Measurements from ENCODE around the gene CDC5L. TPM values are rescaled to one million over a fixed set of nuclear protein-coding genes. Genes with fewer than 3 reads are reported as not detected.

Gene CDC5L
- total RNA-seq, 1 experiment from 2014 or later = 43.9 TPM

DNA sequence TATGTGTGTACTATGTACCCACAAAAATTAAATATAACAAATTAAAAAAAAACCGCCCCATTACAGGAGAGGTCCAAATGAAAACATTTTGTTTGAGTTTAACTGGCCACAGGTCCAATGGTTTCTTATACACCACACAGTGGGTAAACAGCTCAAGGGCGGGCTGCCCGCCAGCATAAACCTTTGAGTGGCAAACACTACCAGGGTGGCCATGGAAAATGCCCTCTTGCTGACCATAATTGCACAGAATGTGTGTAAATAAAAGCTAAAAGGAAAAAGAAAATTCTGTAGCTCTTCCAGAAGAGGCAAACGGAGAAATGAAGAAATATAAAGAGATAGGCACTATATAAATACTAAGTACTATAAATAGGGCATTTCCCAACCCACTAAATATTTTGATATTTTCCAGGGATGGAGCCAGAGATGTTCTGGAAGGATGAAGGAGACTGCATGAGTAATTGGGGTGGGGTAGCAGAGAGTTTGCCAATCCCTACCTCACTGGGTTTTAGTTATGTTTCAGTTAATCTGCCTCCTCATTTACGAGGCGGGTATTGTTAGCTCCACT lies 1.1 kb upstream of the CDC5L start:
- Histone ChIP-seq H3K27ac (ENCODE audit: low read depth, low read length, poor library complexity, severe bottlenecking) (peak overlapping the region; percentile 97), H3K36me3 (ENCODE audit: insufficient read depth, low read length, poor library complexity, severe bottlenecking) (peaks cover 10% of the 10 kb centered on the region), H3K9me3 (ENCODE audit: low read depth, low read length, poor library complexity, severe bottlenecking) (no peaks in the 10 kb centered on the region), H3K27me3 (replicated peaks; ENCODE audit: insufficient read depth, low read depth, low read length, poor library complexity) (no peaks in the 10 kb centered on the region), H3K4me1 (ENCODE audit: insufficient read depth, low read length, poor library complexity, severe bottlenecking) (peaks cover 10% of the 10 kb centered on the region), H3K4me3 (ENCODE audit: low read depth, low read length, poor library complexity, severe bottlenecking) (peak overlapping the region; percentile 70)
- intact Hi-C loops (cut with micrococcal nuclease; ENCODE audit: unreplicated experiment) = no loop called here
- BruUV-seq (replicated peaks) = no TSS peak
- no peak for DNase-seq (ENCODE audit: low spot score)
- TF ChIP-seq EZH2 (IDR thresholded peaks at IDR 0.05; ENCODE audit: borderline replicate concordance, low read depth, low read length, poor library complexity, severe bottlenecking) = no peak
- TF ChIP-seq, protein P1, sequence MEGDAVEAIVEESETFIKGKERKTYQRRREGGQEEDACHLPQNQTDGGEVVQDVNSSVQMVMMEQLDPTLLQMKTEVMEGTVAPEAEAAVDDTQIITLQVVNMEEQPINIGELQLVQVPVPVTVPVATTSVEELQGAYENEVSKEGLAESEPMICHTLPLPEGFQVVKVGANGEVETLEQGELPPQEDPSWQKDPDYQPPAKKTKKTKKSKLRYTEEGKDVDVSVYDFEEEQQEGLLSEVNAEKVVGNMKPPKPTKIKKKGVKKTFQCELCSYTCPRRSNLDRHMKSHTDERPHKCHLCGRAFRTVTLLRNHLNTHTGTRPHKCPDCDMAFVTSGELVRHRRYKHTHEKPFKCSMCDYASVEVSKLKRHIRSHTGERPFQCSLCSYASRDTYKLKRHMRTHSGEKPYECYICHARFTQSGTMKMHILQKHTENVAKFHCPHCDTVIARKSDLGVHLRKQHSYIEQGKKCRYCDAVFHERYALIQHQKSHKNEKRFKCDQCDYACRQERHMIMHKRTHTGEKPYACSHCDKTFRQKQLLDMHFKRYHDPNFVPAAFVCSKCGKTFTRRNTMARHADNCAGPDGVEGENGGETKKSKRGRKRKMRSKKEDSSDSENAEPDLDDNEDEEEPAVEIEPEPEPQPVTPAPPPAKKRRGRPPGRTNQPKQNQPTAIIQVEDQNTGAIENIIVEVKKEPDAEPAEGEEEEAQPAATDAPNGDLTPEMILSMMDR (conservative IDR thresholded peaks at IDR 0.05; ENCODE audit: low read depth, low read length) = no peak
- POLR2A ChIA-PET (ENCODE audit: low non-redundant PET) = interaction anchor here (0.8 kb wide), 1 partner anchor 73 kb away, joined by 3 read pairs; the partner anchor contains the start of gene AARS2
- CTCF ChIA-PET = interaction anchor here (1.4 kb wide), 1 partner anchor 74 kb away, joined by 6 read pairs; the partner anchor contains the start of gene AARS2

DNA sequence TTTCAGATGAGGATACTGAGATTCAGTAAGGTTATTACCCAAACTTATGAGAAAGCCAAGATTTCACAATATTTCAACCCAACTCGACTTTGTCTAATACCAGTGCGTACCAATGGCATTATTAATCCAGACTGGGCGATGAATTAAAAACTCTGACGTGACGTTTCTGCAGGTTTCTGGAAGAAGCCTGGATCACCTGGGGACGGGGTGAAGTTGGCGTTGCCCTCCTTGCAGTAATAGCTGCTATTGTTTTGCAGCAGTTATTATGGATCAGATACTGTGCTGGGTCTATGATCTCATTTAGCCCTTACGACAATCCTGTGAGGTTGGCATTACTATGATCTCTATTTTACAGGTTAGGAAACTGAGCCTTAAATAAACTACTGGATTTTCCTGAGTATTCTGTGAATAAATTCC lies 569 bp upstream of the CDC5L start:
- intact Hi-C loops (cut with micrococcal nuclease; ENCODE audit: unreplicated experiment) = no loop called here
- Histone ChIP-seq H3K27me3 (replicated peaks; ENCODE audit: insufficient read depth, low read depth, low read length, poor library complexity) (no peaks in the 10 kb centered on the region), H3K4me1 (ENCODE audit: insufficient read depth, low read length, poor library complexity, severe bottlenecking) (peaks cover 10% of the 10 kb centered on the region), H3K9me3 (ENCODE audit: low read depth, low read length, poor library complexity, severe bottlenecking) (no peaks in the 10 kb centered on the region), H3K36me3 (ENCODE audit: insufficient read depth, low read length, poor library complexity, severe bottlenecking) (peaks cover 15% of the 10 kb centered on the region), H3K27ac (ENCODE audit: low read depth, low read length, poor library complexity, severe bottlenecking) (peak overlapping the region; percentile 97), H3K4me3 (ENCODE audit: low read depth, low read length, poor library complexity, severe bottlenecking) (peak overlapping the region; percentile 70)
- ChIA-PET CTCF (interaction anchor here (1.4 kb wide), 1 partner anchor 74 kb away, joined by 6 read pairs; the partner anchor contains the start of gene AARS2), POLR2A (ENCODE audit: low non-redundant PET) (interaction anchor here (0.8 kb wide), 1 partner anchor 74 kb away, joined by 3 read pairs; the partner anchor contains the start of gene AARS2)
- no peak for DNase-seq (ENCODE audit: low spot score)
- TSS peak; percentile 87 for BruUV-seq (replicated peaks)
- no peak for TF ChIP-seq EZH2 (IDR thresholded peaks at IDR 0.05; ENCODE audit: borderline replicate concordance, low read depth, low read length, poor library complexity, severe bottlenecking)
- TF ChIP-seq, protein P1 (conservative IDR thresholded peaks at IDR 0.05; ENCODE audit: low read depth, low read length) = no peak

DNA sequence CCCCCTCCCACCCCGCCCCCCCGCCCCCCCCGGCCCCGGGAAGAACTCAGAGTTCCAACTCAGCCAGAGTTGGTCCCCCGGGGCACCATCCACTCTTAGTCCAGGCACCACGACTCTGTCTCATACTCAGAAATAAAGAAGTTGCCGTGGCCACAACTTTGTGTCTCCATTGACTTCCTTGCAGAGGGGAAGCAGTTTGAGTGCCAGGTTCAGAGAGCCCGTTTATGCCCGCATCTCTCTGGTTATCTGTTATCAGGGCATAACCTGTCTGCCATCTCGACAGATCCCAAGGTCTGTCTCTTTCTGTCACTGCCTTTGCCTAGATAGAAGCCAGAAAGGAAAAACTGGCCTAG lies 605 bp downstream of the CDC5L start:
- Histone ChIP-seq H3K27ac (ENCODE audit: low read depth, low read length, poor library complexity, severe bottlenecking) (peak overlapping the region; percentile 97), H3K4me3 (ENCODE audit: low read depth, low read length, poor library complexity, severe bottlenecking) (peak overlapping the region; percentile 70), H3K36me3 (ENCODE audit: insufficient read depth, low read length, poor library complexity, severe bottlenecking) (peaks cover 27% of the 10 kb centered on the region), H3K4me1 (ENCODE audit: insufficient read depth, low read length, poor library complexity, severe bottlenecking) (peaks cover 10% of the 10 kb centered on the region), H3K27me3 (replicated peaks; ENCODE audit: insufficient read depth, low read depth, low read length, poor library complexity) (no peaks in the 10 kb centered on the region), H3K9me3 (ENCODE audit: low read depth, low read length, poor library complexity, severe bottlenecking) (no peaks in the 10 kb centered on the region)
- no peak for DNase-seq (ENCODE audit: low spot score)
- CTCF ChIA-PET = interaction anchor here (1.4 kb wide), 1 partner anchor 75 kb away, joined by 6 read pairs; the partner anchor contains the start of gene AARS2
- POLR2A ChIA-PET (ENCODE audit: low non-redundant PET) = interaction anchor here (0.7 kb wide), 1 partner anchor 301 kb away, joined by 3 read pairs; no protein-coding TSS in a partner anchor
- intact Hi-C loops (cut with micrococcal nuclease; ENCODE audit: unreplicated experiment) = no loop called here
- no peak for TF ChIP-seq EZH2 (IDR thresholded peaks at IDR 0.05; ENCODE audit: borderline replicate concordance, low read depth, low read length, poor library complexity, severe bottlenecking)
- TF ChIP-seq, protein P1 (conservative IDR thresholded peaks at IDR 0.05; ENCODE audit: low read depth, low read length) = no peak
- no TSS peak for BruUV-seq (replicated peaks)

Measured in A673 (cell line).